SK-N-SH treated with all-trans-retinoic acid at 6 μM for 48 hours (cell line): ENCODE results near the gene COA7.

ENCODE experiments used
- ARNTL ChIP-seq: fragments of 450-650 bp; formaldehyde crosslinking; IDR thresholded peaks from 2 replicates; pipeline ENCODE4 v1.5.0; 2020; ENCODE audit warnings: low read depth, mild to moderate bottlenecking, moderate library complexity, borderline replicate concordance
- OSR1 ChIP-seq: fragments of 250-450 bp; sonication (Bioruptor Pico); IDR thresholded peaks from 2 replicates; pipeline ENCODE4 v1.8.0; 2022; ENCODE audit warnings: moderate library complexity, mild to moderate bottlenecking, inconsistent platforms
- ZC3H10 ChIP-seq: fragments of 250-450 bp; sonication (Bioruptor Pico); IDR thresholded peaks from 2 replicates; pipeline ENCODE4 v1.5.1; 2021; ENCODE audit warnings: mild to moderate bottlenecking, moderate library complexity
- ZNF565 ChIP-seq: fragments of 450-650 bp; formaldehyde crosslinking; conservative IDR thresholded peaks from 2 replicates; pipeline ENCODE4 v1.5.0; 2020; ENCODE audit warnings: low read depth, mild to moderate bottlenecking, moderate library complexity
- TF ChIP-seq, protein P1 (sequence below): fragments of 250-450 bp; sonication (Bioruptor Pico); IDR thresholded peaks from 2 replicates; pipeline ENCODE4 v1.5.1; 2020; ENCODE audit warnings: low read depth, mild to moderate bottlenecking, moderate library complexity
- TF ChIP-seq, protein P2 (sequence below): fragments of 250-450 bp; sonication (Bioruptor Pico); IDR thresholded peaks from 2 replicates; pipeline ENCODE4 v1.8.0; 2020; ENCODE audit warnings: mild to moderate bottlenecking, moderate library complexity, borderline replicate concordance

DNA sequence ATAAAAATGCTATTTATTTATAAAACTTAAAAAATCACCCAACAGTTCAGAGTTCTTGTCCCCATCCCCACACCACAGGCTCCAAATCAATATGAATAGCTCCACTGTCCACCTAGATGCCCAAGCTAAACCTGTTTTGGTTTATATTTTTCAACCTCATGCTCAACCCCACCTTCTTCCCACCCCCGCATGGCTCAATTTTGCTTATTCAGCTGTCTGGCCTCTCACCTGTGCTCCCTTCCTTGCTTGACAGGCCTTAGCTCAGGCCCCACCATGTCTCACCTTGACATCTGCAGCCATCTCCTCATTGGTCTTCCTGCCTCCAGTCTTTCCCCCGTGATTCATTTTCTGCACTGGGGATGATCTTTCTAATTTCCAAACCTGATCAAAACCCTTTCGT is 17.8 kb downstream of the COA7 start:
- TF ChIP-seq, protein P1, sequence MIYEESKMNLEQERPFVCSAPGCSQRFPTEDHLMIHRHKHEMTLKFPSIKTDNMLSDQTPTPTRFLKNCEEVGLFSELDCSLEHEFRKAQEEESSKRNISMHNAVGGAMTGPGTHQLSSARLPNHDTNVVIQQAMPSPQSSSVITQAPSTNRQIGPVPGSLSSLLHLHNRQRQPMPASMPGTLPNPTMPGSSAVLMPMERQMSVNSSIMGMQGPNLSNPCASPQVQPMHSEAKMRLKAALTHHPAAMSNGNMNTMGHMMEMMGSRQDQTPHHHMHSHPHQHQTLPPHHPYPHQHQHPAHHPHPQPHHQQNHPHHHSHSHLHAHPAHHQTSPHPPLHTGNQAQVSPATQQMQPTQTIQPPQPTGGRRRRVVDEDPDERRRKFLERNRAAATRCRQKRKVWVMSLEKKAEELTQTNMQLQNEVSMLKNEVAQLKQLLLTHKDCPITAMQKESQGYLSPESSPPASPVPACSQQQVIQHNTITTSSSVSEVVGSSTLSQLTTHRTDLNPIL (CRISPR knock-in tag), result no peak
- TF ChIP-seq ZNF565 (CRISPR knock-in tag), result no peak
- no peak for TF ChIP-seq ZC3H10 (CRISPR knock-in tag)
- no peak for TF ChIP-seq OSR1
- TF ChIP-seq, protein P2, sequence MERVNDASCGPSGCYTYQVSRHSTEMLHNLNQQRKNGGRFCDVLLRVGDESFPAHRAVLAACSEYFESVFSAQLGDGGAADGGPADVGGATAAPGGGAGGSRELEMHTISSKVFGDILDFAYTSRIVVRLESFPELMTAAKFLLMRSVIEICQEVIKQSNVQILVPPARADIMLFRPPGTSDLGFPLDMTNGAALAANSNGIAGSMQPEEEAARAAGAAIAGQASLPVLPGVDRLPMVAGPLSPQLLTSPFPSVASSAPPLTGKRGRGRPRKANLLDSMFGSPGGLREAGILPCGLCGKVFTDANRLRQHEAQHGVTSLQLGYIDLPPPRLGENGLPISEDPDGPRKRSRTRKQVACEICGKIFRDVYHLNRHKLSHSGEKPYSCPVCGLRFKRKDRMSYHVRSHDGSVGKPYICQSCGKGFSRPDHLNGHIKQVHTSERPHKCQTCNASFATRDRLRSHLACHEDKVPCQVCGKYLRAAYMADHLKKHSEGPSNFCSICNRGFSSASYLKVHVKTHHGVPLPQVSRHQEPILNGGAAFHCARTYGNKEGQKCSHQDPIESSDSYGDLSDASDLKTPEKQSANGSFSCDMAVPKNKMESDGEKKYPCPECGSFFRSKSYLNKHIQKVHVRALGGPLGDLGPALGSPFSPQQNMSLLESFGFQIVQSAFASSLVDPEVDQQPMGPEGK (CRISPR knock-in tag), result no peak
- no peak for TF ChIP-seq ARNTL (CRISPR knock-in tag)
